NAMALWA (cell line): Measurements from ENCODE around the gene SAMMSON.

ENCODE experiments used
- DNase-seq: peaks from one replicate; pipeline ENCODE4 v3.0.0-alpha.2; 2015; ENCODE audit warnings: low spot score

The SAMMSON gene

GRCh38 chr3:70090322-70090913, 90.9 kb downstream of the SAMMSON start:
- peak; percentile 39 for DNase-seq

GRCh38 chr3:70094197-70094596, 94.7 kb downstream of the SAMMSON start:
- DNase-seq = peak; percentile 4

- no peak for DNase-seq
Measured at GRCh38 chr3:70095260-70095659, 95.7 kb downstream of the SAMMSON start.

DNA sequence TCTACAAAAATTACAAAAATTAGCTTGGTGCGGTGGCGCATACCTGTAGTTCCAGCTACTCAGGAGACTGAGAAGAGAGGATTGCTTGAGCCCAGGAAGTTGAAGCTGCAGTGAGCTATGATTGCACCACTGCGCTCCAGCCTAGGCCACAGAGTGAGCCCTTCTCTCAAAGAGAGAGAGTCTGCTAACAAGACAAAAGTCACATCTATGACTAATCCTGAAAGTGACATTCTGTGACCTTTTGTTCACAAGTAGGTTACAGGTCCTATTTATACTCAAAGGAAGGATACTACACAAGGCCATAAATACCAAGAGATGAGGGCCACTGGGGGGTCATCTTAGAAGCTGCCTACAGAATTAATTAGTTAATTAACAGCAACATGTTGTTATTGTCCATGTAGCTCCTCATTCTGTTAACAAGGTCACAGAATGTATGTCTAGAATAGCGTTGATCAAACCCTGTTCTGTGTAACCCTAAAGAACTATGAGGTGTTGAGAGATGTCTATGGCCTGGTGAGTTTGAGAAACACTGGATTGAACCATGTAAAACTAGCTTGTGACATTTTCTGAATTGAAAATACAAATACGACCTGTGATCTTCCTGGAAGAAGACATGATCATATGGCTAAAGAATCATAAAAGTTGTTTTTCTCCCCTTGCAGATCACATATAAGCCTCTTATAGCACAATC, 97.0 kb downstream of the SAMMSON start:
- DNase-seq = no peak

DNA sequence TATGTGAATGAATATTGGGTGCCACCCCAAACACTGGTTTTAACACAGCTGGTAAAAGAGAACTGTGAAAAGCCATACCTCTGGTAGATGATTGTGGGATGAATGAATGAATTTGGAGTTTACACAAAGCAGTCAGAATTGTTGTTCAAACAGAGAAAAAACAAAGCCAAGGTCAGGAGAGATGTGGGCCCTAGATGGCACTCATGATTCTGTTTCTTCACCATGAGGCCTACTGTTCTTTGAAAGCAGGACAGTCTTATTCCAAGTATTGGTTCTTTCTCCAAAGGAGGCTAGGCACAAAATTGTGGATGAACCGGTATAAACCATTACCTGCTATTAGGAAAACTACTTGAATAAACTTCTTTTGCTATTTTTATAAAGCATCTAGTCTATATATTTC, 97.6 kb downstream of the SAMMSON start:
- DNase-seq = no peak

- DNase-seq = peak; percentile 20
Measured at GRCh38 chr3:70108072-70108471, 108.5 kb downstream of the SAMMSON start.

DNA sequence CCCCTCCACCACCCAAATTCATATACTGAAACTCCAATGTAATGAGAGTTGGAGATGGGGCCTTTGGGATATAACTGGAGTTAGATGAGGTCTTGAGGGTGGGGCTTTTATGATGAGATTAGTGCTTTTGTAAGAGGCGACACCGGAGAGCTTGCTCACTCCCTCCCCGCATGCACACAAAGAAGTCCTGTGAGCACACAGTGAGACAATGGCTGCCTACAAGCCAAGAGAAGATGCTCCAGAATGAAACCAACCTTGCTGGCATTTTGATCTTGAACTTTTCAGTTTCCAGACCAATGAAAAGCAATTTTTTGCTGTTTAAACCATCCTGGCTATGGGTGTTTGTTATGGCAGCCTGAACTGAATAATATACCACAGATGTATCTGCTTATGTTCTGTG, 109.0 kb downstream of the SAMMSON start:
- DNase-seq = no peak

GRCh38 chr3:70110066-70110465, 110.5 kb downstream of the SAMMSON start:
- DNase-seq = no peak

DNA sequence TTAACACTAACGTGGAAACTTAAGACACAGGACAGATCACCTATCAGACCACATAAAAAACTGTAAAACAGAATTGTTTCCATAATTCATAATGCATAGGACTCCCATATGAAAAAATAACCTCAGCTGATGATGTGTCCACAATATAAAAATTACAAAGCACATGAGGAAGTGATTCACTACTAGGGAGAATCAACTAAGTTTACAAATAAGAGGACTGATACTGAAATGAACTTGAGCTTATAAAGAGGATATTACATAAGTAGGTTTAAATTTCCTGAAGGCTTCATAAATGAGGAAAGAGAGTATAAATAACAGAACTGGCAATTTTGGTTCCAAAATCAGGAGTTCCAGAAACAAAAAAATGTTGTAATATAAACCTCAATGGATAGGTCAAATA, 111.9 kb downstream of the SAMMSON start:
- no peak for DNase-seq

GRCh38 chr3:70112751-70113150, 113.2 kb downstream of the SAMMSON start:
- DNase-seq = no peak

DNA sequence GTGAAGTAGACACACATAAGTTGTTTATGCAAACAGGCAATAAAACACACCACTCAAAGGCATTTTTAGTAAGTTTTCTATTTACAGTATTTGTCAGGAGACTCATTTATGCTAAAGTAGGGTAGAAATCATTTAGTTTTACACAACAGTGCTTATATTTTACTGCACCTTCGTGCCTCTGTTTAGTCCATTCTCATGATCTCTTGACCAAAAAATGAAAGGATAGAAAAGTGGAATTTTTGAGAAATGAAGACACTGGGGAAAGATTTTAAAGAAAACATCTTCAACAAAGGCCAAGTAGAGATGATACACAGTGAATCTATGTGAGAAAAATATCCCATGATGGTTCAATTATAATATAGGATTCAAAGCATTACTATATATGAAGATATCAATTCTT, 114.9 kb downstream of the SAMMSON start:
- no peak for DNase-seq

- no peak for DNase-seq
Measured at GRCh38 chr3:70119879-70120278, 120.3 kb downstream of the SAMMSON start.
